ENCODE data around the gene SYNPR.
"Not testable (repeated sequence)": the region's sequence is repeated elsewhere in the genome, so short reads cannot be mapped to it uniquely, and the experiment has no call there.

SYNPR gene

DNA sequence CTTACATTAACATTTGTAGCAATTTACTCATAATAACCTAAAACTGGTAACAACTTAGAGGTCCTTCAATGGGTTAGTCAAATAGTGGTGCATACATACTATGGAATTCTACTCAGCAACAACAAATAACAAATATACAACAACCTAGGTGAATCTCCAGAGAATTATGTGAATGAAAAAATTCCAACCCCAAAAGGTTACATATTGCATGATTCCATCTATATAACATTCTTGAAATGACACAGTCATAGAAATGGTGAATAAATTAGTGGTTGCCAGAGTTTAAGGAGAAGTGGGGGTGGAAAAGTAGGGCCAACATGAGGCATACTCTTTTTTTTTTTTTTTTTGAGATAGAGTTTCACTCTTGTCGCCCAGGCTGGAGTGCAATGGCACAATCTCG lies 361.7 kb downstream of the SYNPR start:
- peak; percentile 40 for DNase-seq (ENCODE audit: low read depth)
- no peak overlapping the region for H3K4me3 ChIP-seq (ENCODE audit: low read length)
- TF ChIP-seq, protein P1, sequence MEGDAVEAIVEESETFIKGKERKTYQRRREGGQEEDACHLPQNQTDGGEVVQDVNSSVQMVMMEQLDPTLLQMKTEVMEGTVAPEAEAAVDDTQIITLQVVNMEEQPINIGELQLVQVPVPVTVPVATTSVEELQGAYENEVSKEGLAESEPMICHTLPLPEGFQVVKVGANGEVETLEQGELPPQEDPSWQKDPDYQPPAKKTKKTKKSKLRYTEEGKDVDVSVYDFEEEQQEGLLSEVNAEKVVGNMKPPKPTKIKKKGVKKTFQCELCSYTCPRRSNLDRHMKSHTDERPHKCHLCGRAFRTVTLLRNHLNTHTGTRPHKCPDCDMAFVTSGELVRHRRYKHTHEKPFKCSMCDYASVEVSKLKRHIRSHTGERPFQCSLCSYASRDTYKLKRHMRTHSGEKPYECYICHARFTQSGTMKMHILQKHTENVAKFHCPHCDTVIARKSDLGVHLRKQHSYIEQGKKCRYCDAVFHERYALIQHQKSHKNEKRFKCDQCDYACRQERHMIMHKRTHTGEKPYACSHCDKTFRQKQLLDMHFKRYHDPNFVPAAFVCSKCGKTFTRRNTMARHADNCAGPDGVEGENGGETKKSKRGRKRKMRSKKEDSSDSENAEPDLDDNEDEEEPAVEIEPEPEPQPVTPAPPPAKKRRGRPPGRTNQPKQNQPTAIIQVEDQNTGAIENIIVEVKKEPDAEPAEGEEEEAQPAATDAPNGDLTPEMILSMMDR (conservative IDR thresholded peaks at IDR 0.05; ENCODE audit: low read length) = no peak

DNA sequence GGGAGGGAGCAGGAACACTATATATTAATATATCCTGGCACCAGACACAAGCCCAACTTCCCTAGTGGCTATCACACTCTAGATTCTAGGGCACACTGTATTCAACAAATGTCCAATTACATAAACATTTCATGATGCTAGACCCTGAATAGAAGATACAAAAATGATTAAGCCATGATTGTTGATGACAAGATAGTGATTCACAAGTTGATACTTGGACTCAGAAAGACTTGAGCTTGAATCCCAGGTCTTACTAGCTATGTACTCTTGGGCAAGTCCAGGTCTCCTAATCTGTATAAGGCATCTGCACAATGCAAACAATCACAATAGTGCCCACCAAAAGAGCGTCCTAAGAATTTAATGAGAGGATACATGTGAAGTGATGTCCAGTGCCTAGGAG lies 364.4 kb downstream of the SYNPR start:
- TF ChIP-seq, protein P1 (conservative IDR thresholded peaks at IDR 0.05; ENCODE audit: low read length) = no peak
- no peak overlapping the region for H3K4me3 ChIP-seq (ENCODE audit: low read length)
- no peak for DNase-seq (ENCODE audit: low read depth)

DNA sequence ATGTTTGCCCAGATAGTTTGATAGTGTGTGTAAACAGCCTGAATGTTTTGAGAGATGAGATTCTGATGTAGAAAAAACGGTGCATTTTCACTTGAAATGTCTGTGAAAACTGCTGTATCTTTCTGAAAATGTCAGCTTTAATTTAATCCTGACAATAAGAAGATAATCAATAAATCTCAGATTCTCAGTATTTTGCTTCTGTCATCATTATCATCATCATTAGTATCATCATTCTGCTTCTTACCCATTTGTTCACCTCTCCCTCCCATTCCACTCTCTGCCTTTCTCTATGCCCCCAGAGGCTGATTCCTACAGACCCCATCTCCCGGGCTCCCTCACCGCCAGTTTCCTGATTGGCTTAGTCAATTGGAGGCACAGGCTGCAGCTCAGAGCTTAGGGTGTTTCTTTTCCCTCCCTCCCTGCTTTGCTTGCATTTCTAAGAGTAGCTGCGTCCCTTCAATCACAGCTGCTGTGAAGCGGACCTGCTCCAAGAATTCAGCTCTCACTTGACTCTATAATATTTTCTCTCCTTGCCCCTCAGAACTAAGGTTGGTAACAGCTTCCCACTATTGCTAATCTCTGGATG lies 366.2 kb downstream of the SYNPR start:
- TF ChIP-seq, protein P1 (conservative IDR thresholded peaks at IDR 0.05; ENCODE audit: low read length) = no peak
- H3K4me3 ChIP-seq (ENCODE audit: low read length) = no peak overlapping the region
- no peak for DNase-seq (ENCODE audit: low read depth)

DNA sequence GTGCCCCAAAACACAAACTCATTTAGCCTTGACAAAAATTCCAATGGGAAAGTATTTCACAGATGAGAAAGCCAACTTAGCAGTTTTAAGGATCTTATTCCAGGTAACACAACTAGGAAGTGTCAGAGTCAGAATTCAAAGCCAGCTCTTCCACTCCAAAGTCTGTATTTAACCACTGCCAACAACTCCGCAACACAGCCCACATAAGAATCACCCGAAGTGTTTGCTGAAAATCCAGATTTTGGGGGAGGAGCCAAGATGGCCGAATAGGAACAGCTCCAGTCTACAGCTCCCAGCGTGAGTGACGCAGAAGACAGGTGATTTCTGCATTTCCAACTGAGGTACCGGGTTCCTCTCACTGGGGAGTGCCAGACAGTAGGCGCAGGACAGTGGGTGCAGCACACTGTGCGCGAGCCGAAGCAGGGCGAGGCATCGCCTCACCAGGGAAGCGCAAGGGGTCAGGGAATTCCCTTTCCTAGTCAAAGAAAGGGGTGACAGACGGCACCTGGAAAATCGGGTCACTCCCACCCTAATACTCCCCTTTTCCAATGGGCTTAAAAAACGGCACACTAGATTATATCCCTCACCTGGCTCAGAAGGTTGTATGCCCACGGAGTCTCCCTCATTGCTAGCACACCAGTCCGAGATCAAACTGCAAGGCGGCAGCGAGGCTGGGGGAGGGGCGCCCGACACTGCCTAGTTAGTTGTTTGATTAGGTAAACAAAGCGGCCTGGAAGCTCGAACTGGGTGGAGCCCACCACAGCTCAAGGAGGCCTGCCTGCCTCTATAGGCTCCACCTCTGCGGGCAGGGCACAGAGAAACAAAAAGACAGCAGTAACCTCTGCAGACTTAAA lies 367.0 kb downstream of the SYNPR start:
- not testable (repeated sequence) for H3K4me3 ChIP-seq (ENCODE audit: low read length)

DNA sequence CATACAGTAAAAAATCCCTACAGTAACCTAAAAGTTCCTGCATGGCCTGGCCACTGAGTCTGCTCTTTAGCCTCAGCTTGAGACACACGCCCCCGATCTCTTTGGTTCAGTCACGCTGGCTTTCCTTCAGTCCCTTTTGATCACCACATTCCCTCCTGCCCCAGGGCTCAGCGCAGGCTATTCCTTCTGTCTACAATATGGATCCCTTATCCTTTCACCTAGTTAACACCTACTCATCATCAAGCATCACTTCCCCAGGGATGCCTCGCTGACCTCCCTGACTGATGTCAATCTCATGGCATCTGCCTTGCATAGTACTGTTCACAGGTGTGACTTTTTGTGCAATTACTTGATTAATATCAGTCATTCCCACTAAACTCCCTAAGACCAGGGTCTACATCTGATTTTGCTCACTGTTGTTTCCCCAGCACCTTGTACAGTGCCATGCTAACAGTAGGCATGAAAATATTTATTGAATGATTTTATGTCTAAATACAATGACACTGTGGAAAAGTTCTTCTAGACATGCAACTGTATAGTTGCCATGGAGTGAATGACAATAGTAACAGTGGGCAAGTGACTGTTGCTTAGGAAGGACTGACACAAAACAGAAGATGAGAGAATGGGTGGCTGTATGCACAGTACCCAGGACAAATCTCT lies 374.1 kb downstream of the SYNPR start, which contains the start of gene SNTN:
SNTN (plus strand) TSS at position 610 of the 660 bp plus-strand sequence; CDS start at position 623, 13 bp downstream.
- DNase-seq (ENCODE audit: low read depth) = no peak
- no peak within 1 kb of the TSS for H3K4me3 ChIP-seq (ENCODE audit: low read length)
- TF ChIP-seq, protein P1 (conservative IDR thresholded peaks at IDR 0.05; ENCODE audit: low read length) = no peak

More for the DNA sequence above, 367.0 kb downstream of the SYNPR start:
- not testable (repeated sequence) for DNase-seq (ENCODE audit: low read depth)

DNA sequence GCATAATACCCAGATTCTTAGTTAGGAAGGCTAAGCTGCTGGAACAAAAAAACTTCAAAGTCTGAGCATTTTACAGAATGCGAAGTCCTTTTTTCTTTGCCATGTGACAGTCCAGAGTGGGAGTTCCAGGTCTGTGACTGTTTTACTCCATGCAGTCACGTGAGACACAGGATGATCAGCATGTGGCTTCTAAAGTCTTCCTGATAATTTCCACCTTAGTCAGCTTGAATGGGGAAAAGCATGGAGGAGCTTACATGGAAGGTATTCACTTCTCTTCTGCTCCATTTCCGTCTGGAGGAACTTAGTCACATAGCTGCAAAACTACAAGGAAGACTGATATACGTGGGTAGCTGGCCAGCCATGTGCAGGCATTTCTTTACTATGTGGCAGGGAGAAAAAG lies 376.1 kb downstream of the SYNPR start:
- DNase-seq (ENCODE audit: low read depth) = peak; percentile 31
- H3K4me3 ChIP-seq (ENCODE audit: low read length) = no peak overlapping the region
- TF ChIP-seq, protein P1 (conservative IDR thresholded peaks at IDR 0.05; ENCODE audit: low read length) = no peak

DNA sequence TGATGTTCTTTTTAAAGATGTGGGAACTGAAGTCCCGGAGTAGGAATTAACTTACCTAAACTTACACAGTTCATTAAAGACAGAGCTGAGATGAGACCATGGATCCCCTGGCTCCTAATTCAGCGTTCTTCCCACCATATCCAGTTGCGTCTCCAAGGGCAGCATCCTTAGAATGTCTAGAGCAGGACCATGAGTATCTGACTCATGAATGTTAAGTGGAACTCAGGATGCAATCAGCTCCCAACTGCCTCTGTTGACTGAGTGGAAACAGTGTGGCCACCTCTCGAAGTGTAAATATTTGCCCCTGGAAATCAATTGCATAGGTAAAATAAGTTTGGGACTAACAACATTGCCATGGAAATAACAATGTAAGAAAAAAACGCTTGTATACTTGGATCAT lies 376.8 kb downstream of the SYNPR start:
- DNase-seq (ENCODE audit: low read depth) = peak; percentile 26
- H3K4me3 ChIP-seq (ENCODE audit: low read length) = no peak overlapping the region
- TF ChIP-seq, protein P1 (conservative IDR thresholded peaks at IDR 0.05; ENCODE audit: low read length) = no peak
